ENCODE data around the gene DSCAML1. TPM values are rescaled to one million over a fixed set of nuclear protein-coding genes. Genes with fewer than 3 reads are reported as not detected.

DSCAML1 gene
- total RNA-seq, 1 experiment from 2014 or later = 0.15 TPM

- Histone ChIP-seq H4K20me1 (ENCODE audit: control insufficient read depth, insufficient read depth, insufficient read length) (no peaks in the 10 kb centered on the region), H2BK20ac (ENCODE audit: low read depth, low read length, poor library complexity, severe bottlenecking) (no peak overlapping the region), H3K56ac (ENCODE audit: insufficient read length, low read depth, low read length) (no peak overlapping the region), H4K8ac (replicated peaks; ENCODE audit: insufficient read length, low read depth, low read length) (no peak overlapping the region), H2BK12ac (ENCODE audit: insufficient read length, low read depth, low read length) (no peak overlapping the region), H3K79me1 (ENCODE audit: insufficient read depth, low read depth, low read length, poor library complexity, severe bottlenecking) (no peaks in the 10 kb centered on the region), H3K9ac (ENCODE audit: extremely low read depth, insufficient read length, low read length) (no peak overlapping the region), H3K14ac (ENCODE audit: insufficient read depth, low read length) (no peak overlapping the region; the same call in 1 of the 2 replicates), H3K4me1 (ENCODE audit: insufficient read depth, low read length) (no peaks in the 10 kb centered on the region), H3K79me2 (ENCODE audit: insufficient read depth, low read length) (no peaks in the 10 kb centered on the region), H2AK5ac (ENCODE audit: insufficient read length, low read length) (no peak overlapping the region), H3K4me2 (ENCODE audit: insufficient read depth, insufficient read length, low read length) (no peak overlapping the region), H3K27me3 (ENCODE audit: insufficient read depth, low read length) (no peaks in the 10 kb centered on the region; the same call in 1 of the 2 replicates), H3K23ac (ENCODE audit: insufficient read length, low read depth, low read length) (no peak overlapping the region), H3K18ac (ENCODE audit: insufficient read length, low read depth, low read length) (no peak overlapping the region), H2AFZ (ENCODE audit: low read length) (no peak overlapping the region), H2BK15ac (ENCODE audit: low read depth, low read length) (no peak overlapping the region), H3T11ph (ENCODE audit: low read length) (no peak overlapping the region), H3K23me2 (ENCODE audit: insufficient read length, low read depth, low read length, poor library complexity, severe bottlenecking) (no peaks in the 10 kb centered on the region), H3K9me3 (ENCODE audit: control insufficient read depth, low read depth, low read length) (no peaks in the 10 kb centered on the region), H2BK5ac (ENCODE audit: insufficient read length, low read length) (no peak overlapping the region), H4K91ac (ENCODE audit: insufficient read length, low read depth, low read length) (no peak overlapping the region), H3K27ac (ENCODE audit: insufficient read length, low read depth, low read length) (no peak overlapping the region), H4K5ac (ENCODE audit: insufficient read length, low read depth, low read length) (no peak overlapping the region), H3K4ac (ENCODE audit: low read depth, low read length) (no peak overlapping the region), H2BK120ac (ENCODE audit: low read depth, low read length, poor library complexity, severe bottlenecking) (no peak overlapping the region)
- Mint-ChIP-seq H3K4me3 (no peak overlapping the region), H3K27me3 (ENCODE audit: low read depth) (peaks cover 7% of the 10 kb centered on the region), H3K9me3 (no peaks in the 10 kb centered on the region; a peak in 2 of 5 replicates), H3K36me3 (ENCODE audit: insufficient read depth in 1 of 3, low read depth in 3 of 3) (no peaks in the 10 kb centered on the region), H3K27ac (no peak overlapping the region), H3K4me1 (peaks cover 6% of the 10 kb centered on the region in 2 experiments; a peak in 3 of 4 replicates)
- WGBS (ENCODE audit: extremely low coverage, insufficient read length, low lambda C conversion rate) = no CpG with 5 or more reads among the region's 10 CpGs
- no peak for DNase-seq
- TF ChIP-seq CTCF (conservative IDR thresholded peaks at IDR 0.05) = no peak
Observed at GRCh38 chr11:117593065-117593464, 204.0 kb downstream of the DSCAML1 start.

Measured in H9 (cell line).